H9 (cell line): ENCODE results near the gene IL1RL2. TPM values are rescaled to one million over a fixed set of nuclear protein-coding genes. Genes with fewer than 3 reads are reported as not detected.

Experiments used
- DNase-seq: peaks from one replicate; pipeline ENCODE4 v3.0.0-alpha.2; 2017
- H2AFZ ChIP-seq: one replicate; pipeline ENCODE4 v1.6.1; 2013; ENCODE audit warnings: mild to moderate bottlenecking, low read length, control low read depth, moderate library complexity
- H2AK5ac ChIP-seq: 2 replicates; pipeline ENCODE4 v1.6.1; 2013; ENCODE audit warnings: low read length, control low read depth, mixed read lengths; ENCODE audit not compliant: insufficient read length
- H2BK120ac ChIP-seq: one replicate; pipeline ENCODE4 v1.6.1; 2013; ENCODE audit warnings: low read depth, mild to moderate bottlenecking, low read length, control low read depth, inconsistent platforms; ENCODE audit not compliant: poor library complexity, severe bottlenecking
- H2BK12ac ChIP-seq: 2 replicates; pipeline ENCODE4 v1.6.1; 2013; ENCODE audit warnings: low read length, control low read depth, mixed read lengths, low read depth; ENCODE audit not compliant: insufficient read length
- H2BK15ac ChIP-seq: 2 replicates; pipeline ENCODE4 v1.6.1; 2013; ENCODE audit warnings: low read depth, low read length, control low read depth
- H2BK20ac ChIP-seq: one replicate; pipeline ENCODE4 v1.6.1; 2013; ENCODE audit warnings: low read depth, mild to moderate bottlenecking, low read length, control low read depth, inconsistent platforms; ENCODE audit not compliant: poor library complexity, severe bottlenecking
- H2BK5ac ChIP-seq: 2 replicates; pipeline ENCODE4 v1.6.1; 2013; ENCODE audit warnings: low read length, control low read depth, mixed read lengths; ENCODE audit not compliant: insufficient read length
- H3K14ac ChIP-seq: 2 replicates; pipeline ENCODE4 v1.6.1; 2013; ENCODE audit warnings: low read length, control low read depth; ENCODE audit not compliant: insufficient read depth
- H3K18ac ChIP-seq: 2 replicates; pipeline ENCODE4 v1.6.1; 2013; ENCODE audit warnings: low read depth, mild to moderate bottlenecking, mixed read lengths, low read length, control low read depth; ENCODE audit not compliant: insufficient read length
- H3K23ac ChIP-seq: 2 replicates; pipeline ENCODE4 v1.6.1; 2013; ENCODE audit warnings: low read length, control low read depth, mixed read lengths, low read depth; ENCODE audit not compliant: insufficient read length
- H3K23me2 ChIP-seq: 2 replicates; pipeline ENCODE4 v1.6.1; 2013; ENCODE audit warnings: low read depth, mild to moderate bottlenecking, mixed read lengths, low read length, control low read depth; ENCODE audit not compliant: insufficient read length, poor library complexity, severe bottlenecking
- H3K27ac ChIP-seq: 2 replicates; pipeline ENCODE4 v1.5.1; 2013; ENCODE audit warnings: low read length, control low read depth, mixed read lengths, low read depth; ENCODE audit not compliant: insufficient read length
- H3K27me3 ChIP-seq: 2 replicates; pipeline ENCODE4 v1.6.1; 2013; ENCODE audit warnings: low read length, control low read depth, inconsistent platforms; ENCODE audit not compliant: insufficient read depth
- H3K4ac ChIP-seq: 2 replicates; pipeline ENCODE4 v1.6.1; 2013; ENCODE audit warnings: low read depth, mild to moderate bottlenecking, control low read depth, inconsistent platforms, low read length, moderate library complexity
- H3K4me1 ChIP-seq: 2 replicates; pipeline ENCODE4 v1.6.1; 2013; ENCODE audit warnings: low read length, control low read depth, inconsistent platforms; ENCODE audit not compliant: insufficient read depth
- H3K4me2 ChIP-seq: 2 replicates; pipeline ENCODE4 v1.6.1; 2013; ENCODE audit warnings: low read length, control low read depth, mixed read lengths; ENCODE audit not compliant: insufficient read length, insufficient read depth
- H3K56ac ChIP-seq: 2 replicates; pipeline ENCODE4 v1.6.1; 2013; ENCODE audit warnings: low read depth, mild to moderate bottlenecking, mixed read lengths, low read length, control low read depth; ENCODE audit not compliant: insufficient read length
- H3K79me1 ChIP-seq: 2 replicates; pipeline ENCODE4 v1.6.1; 2013; ENCODE audit warnings: low read depth, mild to moderate bottlenecking, moderate library complexity, low read length, control low read depth, inconsistent platforms; ENCODE audit not compliant: insufficient read depth, poor library complexity, severe bottlenecking
- H3K79me2 ChIP-seq: 2 replicates; pipeline ENCODE4 v1.6.1; 2013; ENCODE audit warnings: low read length, control low read depth, inconsistent platforms; ENCODE audit not compliant: insufficient read depth
- H3K9ac ChIP-seq: 2 replicates; pipeline ENCODE4 v1.6.1; 2013; ENCODE audit warnings: low read length, control low read depth, mixed read lengths; ENCODE audit not compliant: insufficient read length; ENCODE audit errors: extremely low read depth
- H3K9me3 ChIP-seq: one replicate; pipeline ENCODE4 v1.6.1; 2013; ENCODE audit warnings: low read depth, low read length, inconsistent platforms; ENCODE audit not compliant: control insufficient read depth
- H3T11ph ChIP-seq: one replicate; pipeline ENCODE4 v1.6.1; 2013; ENCODE audit warnings: mild to moderate bottlenecking, low read length, control low read depth, inconsistent platforms
- H4K20me1 ChIP-seq: one replicate; pipeline ENCODE4 v1.6.1; 2013; ENCODE audit not compliant: control insufficient read depth, insufficient read length, insufficient read depth
- H4K5ac ChIP-seq: 2 replicates; pipeline ENCODE4 v1.6.1; 2013; ENCODE audit warnings: low read depth, mild to moderate bottlenecking, mixed read lengths, low read length, control low read depth; ENCODE audit not compliant: insufficient read length
- H4K8ac ChIP-seq: replicated peaks from 2 replicates; pipeline ENCODE4 v1.6.1; 2013; ENCODE audit warnings: low read length, control low read depth, mixed read lengths, low read depth; ENCODE audit not compliant: insufficient read length
- H4K91ac ChIP-seq: 2 replicates; pipeline ENCODE4 v1.6.1; 2013; ENCODE audit warnings: low read depth, mild to moderate bottlenecking, moderate library complexity, mixed read lengths, low read length, control low read depth; ENCODE audit not compliant: insufficient read length
- H3K27ac Mint-ChIP-seq, 3 experiments: 2 replicates in 2 of 3; 3 replicates in 1 of 3; pipeline ENCODE4 v1.8.0; 2020 to 2021; ENCODE audit warnings: mixed read lengths in 3 of 3, mild to moderate bottlenecking in 1 of 3, moderate library complexity in 1 of 3
- H3K27me3 Mint-ChIP-seq: 2 replicates; pipeline ENCODE4 v1.8.0; 2021; ENCODE audit warnings: low read depth, mild to moderate bottlenecking, moderate library complexity, mixed read lengths
- H3K36me3 Mint-ChIP-seq, 3 experiments: 2 replicates in 2 of 3; 3 replicates in 1 of 3; pipeline ENCODE4 v1.8.0; 2020 to 2021; ENCODE audit warnings: low read depth in 3 of 3, mixed read lengths in 3 of 3; ENCODE audit not compliant: insufficient read depth in 1 of 3
- H3K4me1 Mint-ChIP-seq, 2 experiments: 2 replicates each; pipeline ENCODE4 v1.8.0; 2020; ENCODE audit warnings: mixed read lengths in 2 of 2
- H3K4me3 Mint-ChIP-seq, 2 experiments: 2 replicates in 1 of 2; 3 replicates in 1 of 2; pipeline ENCODE4 v1.8.0; 2020 to 2021; ENCODE audit warnings: mild to moderate bottlenecking in 2 of 2, mixed read lengths in 2 of 2, moderate library complexity in 1 of 2
- H3K9me3 Mint-ChIP-seq, 2 experiments: 2 replicates in 1 of 2; 3 replicates in 1 of 2; pipeline ENCODE4 v1.8.0; 2020; ENCODE audit warnings: mild to moderate bottlenecking in 2 of 2, mixed read lengths in 2 of 2, moderate library complexity in 1 of 2
- WGBS: extraction: QIAGEN DNeasy Blood & Tissue Kit; methylation state at CpG from one replicate; pipeline ENCODE4 v1.1.7; 2013; ENCODE audit warnings: missing lambda C conversion rate, low lambda C conversion rate, mixed read lengths; ENCODE audit not compliant: insufficient read length; ENCODE audit errors: extremely low coverage; 5-methylcytosine and 5-hydroxymethylcytosine counted together
- total RNA-seq: library from RNA; stranded (reverse); gene quantifications from 2 replicates; pipeline ENCODE4 v1.2.1, GENCODE V29; 2021
- TF ChIP-seq, protein P1 (sequence below): fragments of 200-600 bp; sonication (generic); conservative IDR thresholded peaks from 3 replicates; pipeline ENCODE4 v1.8.0; 2021; ENCODE audit warnings: antibody characterized with exemption, mild to moderate bottlenecking

IL1RL2 gene
- total RNA-seq, 1 experiment from 2014 or later = not detected

DNA sequence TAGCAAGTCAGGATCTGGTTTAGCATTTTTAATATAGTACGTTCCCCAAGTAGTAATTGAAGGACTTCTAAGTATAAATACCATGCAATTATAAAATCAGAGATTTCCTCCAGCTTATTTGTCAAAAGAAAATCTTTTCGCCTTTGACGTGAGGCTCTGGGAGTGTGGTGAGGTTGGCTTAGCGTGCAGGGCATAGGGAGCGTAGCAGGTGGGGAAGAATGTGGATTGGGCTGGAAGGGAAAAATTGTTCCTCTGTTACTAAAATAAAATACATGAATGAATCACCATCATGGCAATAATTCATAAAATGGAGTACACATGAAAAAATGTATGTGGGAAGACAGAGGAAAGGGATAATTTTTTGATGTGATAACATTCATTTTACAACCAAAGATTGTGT lies 5.4 kb upstream of the IL1RL2 start:
- Histone ChIP-seq H2AFZ (no peak overlapping the region), H3K4me2 (no peak overlapping the region), H3K9me3 (no peaks in the 10 kb centered on the region), H3K23me2 (no peaks in the 10 kb centered on the region), H2BK5ac (no peak overlapping the region), H3K23ac (no peak overlapping the region), H3K79me1 (no peaks in the 10 kb centered on the region), H3K27me3 (peaks cover under 1% of the 10 kb centered on the region), H4K8ac (no peak overlapping the region), H4K91ac (no peak overlapping the region), H2AK5ac (no peak overlapping the region), H2BK12ac (no peak overlapping the region), H3K4me1 (no peaks in the 10 kb centered on the region), H2BK20ac (no peak overlapping the region), H3K27ac (no peak overlapping the region), H3K18ac (no peak overlapping the region), H2BK15ac (no peak overlapping the region), H4K5ac (no peak overlapping the region), H3T11ph (no peak overlapping the region), H3K14ac (no peak overlapping the region), H2BK120ac (no peak overlapping the region), H4K20me1 (no peaks in the 10 kb centered on the region), H3K79me2 (no peaks in the 10 kb centered on the region), H3K4ac (no peak overlapping the region), H3K56ac (no peak overlapping the region), H3K9ac (no peak overlapping the region)
- DNase-seq = no peak
- Mint-ChIP-seq H3K4me1 (no peaks in the 10 kb centered on the region; a peak in 1 of 4 replicates), H3K36me3 (no peaks in the 10 kb centered on the region), H3K9me3 (no peaks in the 10 kb centered on the region), H3K27ac (no peak overlapping the region), H3K4me3 (no peak overlapping the region), H3K27me3 (peaks cover 13% of the 10 kb centered on the region)
- WGBS = no CpG with 5 or more reads among the region's 5 CpGs
- TF ChIP-seq, protein P1, sequence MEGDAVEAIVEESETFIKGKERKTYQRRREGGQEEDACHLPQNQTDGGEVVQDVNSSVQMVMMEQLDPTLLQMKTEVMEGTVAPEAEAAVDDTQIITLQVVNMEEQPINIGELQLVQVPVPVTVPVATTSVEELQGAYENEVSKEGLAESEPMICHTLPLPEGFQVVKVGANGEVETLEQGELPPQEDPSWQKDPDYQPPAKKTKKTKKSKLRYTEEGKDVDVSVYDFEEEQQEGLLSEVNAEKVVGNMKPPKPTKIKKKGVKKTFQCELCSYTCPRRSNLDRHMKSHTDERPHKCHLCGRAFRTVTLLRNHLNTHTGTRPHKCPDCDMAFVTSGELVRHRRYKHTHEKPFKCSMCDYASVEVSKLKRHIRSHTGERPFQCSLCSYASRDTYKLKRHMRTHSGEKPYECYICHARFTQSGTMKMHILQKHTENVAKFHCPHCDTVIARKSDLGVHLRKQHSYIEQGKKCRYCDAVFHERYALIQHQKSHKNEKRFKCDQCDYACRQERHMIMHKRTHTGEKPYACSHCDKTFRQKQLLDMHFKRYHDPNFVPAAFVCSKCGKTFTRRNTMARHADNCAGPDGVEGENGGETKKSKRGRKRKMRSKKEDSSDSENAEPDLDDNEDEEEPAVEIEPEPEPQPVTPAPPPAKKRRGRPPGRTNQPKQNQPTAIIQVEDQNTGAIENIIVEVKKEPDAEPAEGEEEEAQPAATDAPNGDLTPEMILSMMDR = no peak
